SK-MEL-5 (cell line): ENCODE data around the gene USP34. TPM values are rescaled to one million over a fixed set of nuclear protein-coding genes. Genes with fewer than 3 reads are reported as not detected.
"Not testable (repeated sequence)": the region's sequence is repeated elsewhere in the genome, so short reads cannot be mapped to it uniquely, and the experiment has no call there.

ENCODE experiments used
- DNase-seq: peaks from one replicate; pipeline ENCODE4 v3.0.0-alpha.2; 2016; ENCODE audit warnings: low read depth, low spot score
- in situ Hi-C: cut with HindIII; loops from 2 replicates; pipeline ENCODE4 v1.10.0; 2016; ENCODE audit warnings: low sequenced_read_pairs, high pct_unique_total_duplicates, low pct_unique_long_range_greater_than_20kb
- small RNA-seq, 2 experiments: library from RNA; depleted of rRNA; stranded (forward); fragments of <200 nt; gene quantifications; one replicate each; pipeline ENCODE3, GENCODE V24; 2014
- total RNA-seq: library from RNA; depleted of rRNA; stranded (reverse); fragments of >200 nt; shearing (Covaris generic); gene quantifications from 2 replicates; pipeline ENCODE4 v1.2.3, GENCODE V29; 2014; rRNA removed

USP34 gene
- total RNA-seq, 1 experiment from 2014 or later, result 69.0 TPM

DNA sequence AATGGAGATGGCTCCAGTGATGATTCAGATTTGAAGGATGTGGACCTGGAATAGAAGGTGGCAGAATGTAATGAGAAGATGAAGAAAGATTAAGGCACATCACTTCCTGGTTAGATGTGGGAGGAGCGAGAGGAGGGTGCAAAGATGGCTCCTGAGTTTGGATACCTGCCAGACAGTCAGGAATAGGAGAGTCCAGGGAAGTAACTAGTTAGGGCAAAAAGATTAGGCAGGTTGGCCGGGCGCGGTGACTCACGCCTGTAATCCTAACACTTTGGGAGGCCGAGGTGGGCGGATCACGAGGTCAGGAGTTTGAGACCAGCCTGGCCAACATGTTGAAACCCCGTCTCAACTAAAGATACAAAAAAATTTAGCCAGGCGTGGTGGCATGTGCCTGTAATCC lies 303.3 kb downstream of the USP34 start:
- DNase-seq, result no peak
- in situ Hi-C loops, result no loop called here

DNA sequence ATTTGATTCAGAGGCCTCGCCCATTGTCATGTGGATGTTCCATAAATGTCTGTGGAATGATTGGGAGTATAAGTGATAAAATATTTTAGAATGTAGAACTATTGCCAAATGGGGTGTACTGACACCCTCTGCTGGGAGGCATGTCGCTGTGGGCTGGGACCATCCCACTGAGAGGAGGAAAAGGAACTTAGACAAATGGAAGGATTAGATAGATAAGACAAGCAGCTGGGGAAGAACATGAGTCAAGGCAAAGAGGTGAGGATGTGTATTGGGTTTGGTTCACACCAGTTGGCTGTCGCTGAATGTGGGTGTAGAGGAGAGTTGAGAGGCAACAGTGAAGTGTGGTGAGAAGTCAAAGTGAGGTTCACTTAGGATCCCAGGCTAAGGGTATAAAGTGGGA lies 304.9 kb downstream of the USP34 start:
- in situ Hi-C loops, result no loop called here
- DNase-seq, result no peak

DNA sequence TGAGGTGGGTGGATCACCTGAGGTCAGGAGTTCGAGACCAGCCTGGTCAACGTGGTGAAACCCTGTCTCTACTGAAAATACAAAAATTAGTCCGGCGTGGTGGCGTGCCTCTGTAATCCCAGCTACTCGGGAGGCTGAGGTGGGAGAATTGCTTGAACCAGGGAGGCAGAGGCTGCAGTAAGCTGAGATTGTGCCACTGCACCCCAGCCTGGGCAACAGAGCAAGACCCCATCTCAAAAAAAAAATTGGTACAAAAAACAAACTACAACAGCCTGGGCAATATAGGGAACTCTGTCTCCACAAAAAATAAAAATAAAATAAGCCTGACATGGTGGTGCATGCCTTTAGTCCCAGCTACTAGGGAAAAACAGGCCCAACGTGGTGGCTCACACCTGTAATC lies 305.8 kb downstream of the USP34 start:
- in situ Hi-C loops, DNase-seq: not testable (repeated sequence)

DNA sequence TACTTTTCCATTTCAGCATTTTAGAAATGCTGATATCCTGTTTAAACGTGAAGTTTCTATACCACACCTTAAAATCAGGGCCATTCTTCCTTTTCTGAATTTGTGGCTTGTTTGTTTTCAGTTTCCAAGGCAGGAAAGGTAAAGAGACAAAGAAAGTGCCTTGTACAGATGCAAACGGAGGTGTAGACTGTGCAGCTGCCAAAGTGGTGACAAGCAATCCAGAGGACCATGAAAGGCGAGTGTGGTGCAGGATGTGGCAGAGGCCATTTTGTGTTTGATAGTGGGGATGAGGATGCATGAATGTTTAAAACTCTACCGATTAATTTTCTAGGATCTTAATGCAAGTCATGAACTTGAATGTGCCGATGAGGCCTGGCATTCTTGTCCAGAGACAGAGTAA lies 308.2 kb downstream of the USP34 start:
- no peak for DNase-seq
- in situ Hi-C loops, result no loop called here

DNA sequence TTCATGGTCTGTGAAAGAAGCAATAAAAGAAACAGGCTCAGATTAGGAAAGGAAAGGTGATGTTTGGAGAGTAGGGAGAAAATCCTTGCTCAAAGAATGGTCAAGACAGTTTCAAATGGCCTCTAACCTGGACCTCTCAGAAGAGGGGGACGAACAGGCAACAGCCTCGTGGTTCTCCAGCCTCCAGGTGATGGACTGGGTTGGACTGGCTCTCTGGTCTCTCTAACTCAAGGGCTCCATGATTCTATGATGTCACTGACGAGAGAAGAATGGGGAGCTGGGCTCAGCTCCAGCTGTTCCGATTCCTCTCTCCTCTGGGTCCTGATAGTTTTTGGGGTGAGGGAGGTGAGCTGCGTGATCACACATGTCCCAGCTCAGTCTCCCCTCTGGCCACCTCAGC lies 309.0 kb downstream of the USP34 start, which contains the start of gene C2orf74:
Gene C2orf74 (plus strand): TSS at position 301 of the 400 bp plus-strand sequence. CDS start 327 bp downstream, outside the sequence.
- in situ Hi-C loops, result no loop called here
- no peak for DNase-seq

DNA sequence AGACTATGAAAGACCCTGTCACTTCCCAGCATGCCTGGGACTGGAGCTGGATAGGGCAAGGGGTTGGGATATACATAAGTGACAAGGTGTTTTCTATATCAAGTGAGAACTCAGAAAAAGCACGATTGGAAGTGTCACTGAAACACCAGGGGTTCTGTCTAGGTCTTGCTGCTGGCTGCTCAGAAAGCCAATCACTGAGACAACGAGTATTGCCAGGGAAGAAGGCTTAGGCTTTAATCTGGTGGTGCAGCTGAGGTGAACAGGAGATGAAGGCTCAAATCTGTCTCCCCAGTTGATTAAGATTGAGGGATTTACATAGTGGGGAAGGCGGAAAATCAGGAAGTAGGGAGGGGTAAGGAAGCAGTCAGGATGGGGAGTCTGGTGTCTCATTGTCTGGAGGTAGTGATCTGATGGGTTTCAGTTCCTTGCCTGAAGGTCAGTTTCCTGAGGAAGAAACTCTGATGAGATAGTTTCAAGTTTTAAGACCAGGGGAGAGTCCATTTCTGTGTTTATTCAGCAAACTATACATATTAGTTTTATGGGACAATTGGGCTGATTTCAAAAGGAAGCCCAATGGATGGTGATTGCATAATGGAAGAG lies 312.4 kb downstream of the USP34 start:
- no peak for DNase-seq
- in situ Hi-C loops, result no loop called here

DNA sequence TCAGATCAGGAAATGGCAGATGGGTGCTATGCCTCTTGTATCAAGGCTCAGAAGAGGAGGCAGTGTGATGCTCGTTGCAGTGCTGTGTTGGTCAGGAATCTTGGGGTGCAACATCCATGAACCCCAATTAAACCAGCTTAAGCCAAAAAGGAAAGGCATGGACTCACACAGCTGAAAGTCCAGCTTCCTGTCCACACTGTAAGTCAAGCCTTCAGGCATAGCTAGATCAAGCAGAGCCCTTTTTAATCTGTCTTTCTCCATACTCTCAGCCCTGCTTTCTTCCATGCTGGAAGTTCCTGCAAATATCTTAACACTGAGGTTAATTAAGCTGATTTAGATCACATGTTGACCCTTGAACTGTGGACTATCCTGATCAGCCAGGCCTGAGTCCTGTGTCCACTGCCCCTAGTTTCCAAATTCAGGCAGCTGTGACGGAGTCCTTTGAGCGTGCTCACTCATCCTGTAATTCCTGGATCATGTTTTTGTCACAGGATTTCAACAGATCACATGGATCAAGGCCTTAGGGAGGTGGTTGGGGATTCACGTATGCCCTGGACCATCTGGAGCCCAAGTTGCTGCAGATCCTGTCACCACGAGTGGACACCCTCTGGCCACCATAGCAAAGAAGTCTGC lies 313.4 kb downstream of the USP34 start:
- no peak for DNase-seq
- in situ Hi-C loops, result no loop called here

DNA sequence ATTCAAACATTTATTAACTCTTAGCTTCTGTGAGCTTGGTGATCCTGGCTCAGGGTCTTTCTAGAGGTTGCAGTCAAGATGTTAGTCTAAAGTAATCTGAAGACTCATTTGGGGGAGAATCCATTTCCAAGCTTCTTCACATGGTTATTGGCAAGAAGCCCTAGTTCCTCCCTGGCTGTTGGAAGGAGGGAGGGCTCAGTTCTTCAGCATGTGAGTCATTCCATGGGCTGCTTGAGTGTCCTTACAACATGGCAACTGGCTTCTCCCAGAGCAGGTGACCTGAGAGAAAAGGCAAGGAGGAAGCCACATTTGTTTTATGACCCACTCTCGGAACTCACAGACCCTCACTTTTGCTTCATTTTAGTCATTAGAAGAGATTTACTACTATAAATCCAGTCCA lies 319.5 kb downstream of the USP34 start:
- no peak for DNase-seq
- in situ Hi-C loops, result no loop called here

DNA sequence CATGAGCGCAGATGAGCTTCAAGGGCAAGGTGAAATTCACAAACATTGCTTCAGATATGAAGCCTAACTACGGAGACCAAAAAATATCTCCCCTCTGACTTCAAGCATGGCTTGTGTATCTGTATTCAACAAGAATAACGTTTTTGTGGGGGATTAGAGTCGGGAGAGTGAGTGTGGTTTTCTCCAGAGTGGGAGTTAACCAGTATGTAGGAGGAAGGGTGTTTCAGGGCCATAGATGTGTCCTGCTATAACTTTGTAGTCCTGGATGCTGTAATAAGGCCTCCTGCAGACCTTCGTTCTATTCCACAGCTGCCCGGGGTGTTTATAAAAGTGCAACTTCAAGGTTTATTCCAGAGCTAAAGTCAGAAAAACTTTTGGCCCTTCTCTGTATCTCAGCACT lies 321.8 kb downstream of the USP34 start:
- DNase-seq, result no peak
- in situ Hi-C loops, result no loop called here

DNA sequence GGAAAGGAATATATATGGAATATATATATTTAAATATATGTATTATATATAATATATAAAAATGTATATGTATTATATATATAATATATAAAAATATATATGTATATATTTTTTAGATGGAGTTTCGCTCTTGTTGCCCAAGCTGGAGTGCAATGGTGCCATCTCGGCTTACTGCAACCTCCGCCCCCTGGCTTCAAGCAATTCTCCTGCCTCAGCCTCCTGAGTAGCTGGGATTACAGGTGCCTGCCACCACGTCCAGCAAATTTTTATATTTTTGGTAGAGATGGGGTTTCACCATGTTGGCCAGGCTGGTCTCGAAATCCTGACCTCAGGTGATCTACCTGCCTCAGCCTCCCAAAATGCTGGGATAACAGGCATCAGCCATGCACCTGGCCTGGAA lies 322.8 kb downstream of the USP34 start:
- DNase-seq, in situ Hi-C loops: not testable (repeated sequence)

DNA sequence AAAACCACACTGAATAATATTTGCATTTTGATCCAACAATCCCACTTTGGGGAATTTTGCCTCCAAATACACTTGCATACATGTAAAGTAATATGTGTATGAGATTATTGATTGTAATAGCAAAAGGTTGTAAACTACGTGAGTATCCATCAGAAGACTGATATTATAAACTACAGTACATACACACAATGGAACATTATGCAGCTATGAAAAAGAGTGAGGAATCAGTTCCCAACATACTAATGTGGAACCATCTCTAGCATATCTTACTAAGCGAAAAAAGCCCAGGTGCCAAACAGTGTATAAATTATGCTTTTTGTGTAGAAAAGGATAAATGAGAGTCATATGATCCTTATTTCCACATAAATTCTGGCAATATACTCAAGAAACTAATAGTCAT lies 324.9 kb downstream of the USP34 start:
- DNase-seq, result no peak
- in situ Hi-C loops, result no loop called here

DNA sequence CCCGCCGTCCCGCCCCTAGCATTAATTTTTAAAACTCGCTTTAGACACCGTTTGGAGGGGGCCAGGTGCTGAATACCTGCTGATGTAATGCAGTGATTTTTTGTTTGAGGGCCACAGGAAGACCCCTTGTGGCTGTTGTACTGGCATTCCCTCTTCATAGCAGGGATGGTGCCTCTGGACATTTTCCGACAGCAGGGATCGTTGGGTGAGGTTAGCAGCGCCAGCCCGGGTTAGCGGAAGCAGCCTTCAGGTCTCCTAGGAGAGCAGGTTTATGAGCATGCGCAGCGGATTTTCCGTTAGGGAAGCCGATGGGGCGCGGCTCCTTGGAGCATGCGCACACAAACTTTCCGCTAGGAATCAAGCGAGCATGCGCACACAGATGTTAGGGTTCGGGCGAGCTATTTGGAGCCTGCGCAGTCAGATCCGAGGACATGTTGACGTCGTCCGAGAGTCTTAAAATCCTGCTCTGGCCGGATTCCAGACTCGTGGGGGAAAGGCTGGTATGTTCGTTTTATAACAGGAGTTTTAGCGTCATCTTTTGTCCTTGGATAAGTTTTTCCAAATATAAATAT lies 326.1 kb downstream of the USP34 start:
- in situ Hi-C loops, result no loop called here
- peak; percentile 99 for DNase-seq

DNA sequence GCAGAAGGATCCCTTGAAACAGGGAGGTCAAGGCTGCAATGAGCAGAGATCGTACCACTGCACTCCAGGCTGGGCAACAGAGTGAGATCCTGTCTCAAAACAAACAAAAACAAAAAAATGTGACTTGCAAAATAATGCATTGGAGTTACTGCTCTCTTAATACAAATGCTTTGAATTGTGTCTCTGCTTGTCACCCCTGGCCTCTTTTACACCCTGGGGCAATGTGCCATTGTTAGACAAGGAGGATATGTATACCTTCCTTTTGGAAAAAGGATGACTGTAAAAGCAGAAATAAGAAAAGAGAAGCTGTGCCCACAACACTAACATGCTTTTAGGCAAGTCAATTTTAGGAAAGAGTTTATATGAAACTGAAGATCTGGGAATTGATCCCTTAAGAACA lies 329.7 kb downstream of the USP34 start:
- DNase-seq, result no peak

DNA sequence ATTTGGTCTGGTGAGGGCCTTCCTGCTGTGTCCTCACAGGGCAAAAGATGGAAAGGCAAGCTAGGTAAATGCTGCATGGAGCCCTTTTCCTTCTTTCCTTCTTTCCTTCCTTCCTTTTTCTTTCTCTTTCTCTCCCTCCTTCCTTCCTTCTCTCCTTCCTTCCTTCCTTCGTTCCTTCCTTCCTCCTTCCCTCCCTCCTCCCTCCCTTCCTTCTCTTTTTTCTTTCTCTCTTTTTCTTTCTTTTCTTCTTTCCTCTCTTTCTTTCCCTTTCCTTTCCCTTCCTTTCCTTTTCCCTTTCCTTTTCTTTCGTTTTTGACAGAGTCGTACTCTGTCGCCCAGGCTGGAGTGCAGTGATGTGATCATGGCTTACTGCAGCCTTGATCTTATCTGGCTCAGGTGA lies 332.0 kb downstream of the USP34 start:
- no peak for DNase-seq
- in situ Hi-C loops, result no loop called here

More for the DNA sequence above, 329.7 kb downstream of the USP34 start:
- in situ Hi-C loops, result no loop called here

Small RNA genes lying within 50 kb of the gene (small RNA-seq; reads per million reads assigned to genes)
- gene SNORA70B, result 0.06 to 0.10 reads per million in 2 experiments

Other genes starting within 250 kb of the USP34 start
- 206 and 210 TPM in 2 replicates for gene XPO1, start 67.3 kb upstream of the USP34 start, total RNA-seq